ENCODE measurements around the gene PMEL.

Gene PMEL

DNA sequence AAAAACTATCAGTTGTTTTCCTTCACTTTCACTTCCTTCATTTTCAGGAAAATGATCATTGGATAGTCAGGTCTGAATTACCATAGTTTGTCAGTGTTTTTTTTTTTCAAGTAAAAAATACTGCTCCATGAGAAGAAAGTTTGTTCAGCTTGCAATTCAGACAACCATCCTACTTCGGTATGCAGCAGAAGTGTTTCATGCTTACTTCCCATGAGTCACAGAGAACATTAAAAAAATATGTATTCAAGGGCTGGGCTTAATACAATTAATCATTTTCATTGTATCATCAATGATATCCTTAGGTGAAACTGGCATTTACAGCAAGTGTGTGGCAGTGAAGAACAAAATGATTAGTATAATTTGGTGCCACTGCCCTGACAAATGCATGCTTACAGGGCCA, 59.8 kb downstream of the PMEL start:
- TF ChIP-seq, protein P1, sequence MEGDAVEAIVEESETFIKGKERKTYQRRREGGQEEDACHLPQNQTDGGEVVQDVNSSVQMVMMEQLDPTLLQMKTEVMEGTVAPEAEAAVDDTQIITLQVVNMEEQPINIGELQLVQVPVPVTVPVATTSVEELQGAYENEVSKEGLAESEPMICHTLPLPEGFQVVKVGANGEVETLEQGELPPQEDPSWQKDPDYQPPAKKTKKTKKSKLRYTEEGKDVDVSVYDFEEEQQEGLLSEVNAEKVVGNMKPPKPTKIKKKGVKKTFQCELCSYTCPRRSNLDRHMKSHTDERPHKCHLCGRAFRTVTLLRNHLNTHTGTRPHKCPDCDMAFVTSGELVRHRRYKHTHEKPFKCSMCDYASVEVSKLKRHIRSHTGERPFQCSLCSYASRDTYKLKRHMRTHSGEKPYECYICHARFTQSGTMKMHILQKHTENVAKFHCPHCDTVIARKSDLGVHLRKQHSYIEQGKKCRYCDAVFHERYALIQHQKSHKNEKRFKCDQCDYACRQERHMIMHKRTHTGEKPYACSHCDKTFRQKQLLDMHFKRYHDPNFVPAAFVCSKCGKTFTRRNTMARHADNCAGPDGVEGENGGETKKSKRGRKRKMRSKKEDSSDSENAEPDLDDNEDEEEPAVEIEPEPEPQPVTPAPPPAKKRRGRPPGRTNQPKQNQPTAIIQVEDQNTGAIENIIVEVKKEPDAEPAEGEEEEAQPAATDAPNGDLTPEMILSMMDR (IDR thresholded peaks at IDR 0.05; ENCODE audit: low read depth, low read length): no peak
- no peak overlapping the region for H3K4me3 ChIP-seq (ENCODE audit: low read depth, low read length)

All from WI38 (cell line).